ENCODE data around the gene PROM1. TPM values are rescaled to one million over a fixed set of nuclear protein-coding genes. Genes with fewer than 3 reads are reported as not detected.

The PROM1 gene
- total and polyA plus RNA-seq, 2 of the 13 experiments (the other 11 are each of a cell fraction or from before 2014, with no cell fraction given) = 3.9 to 16.4 TPM

DNA sequence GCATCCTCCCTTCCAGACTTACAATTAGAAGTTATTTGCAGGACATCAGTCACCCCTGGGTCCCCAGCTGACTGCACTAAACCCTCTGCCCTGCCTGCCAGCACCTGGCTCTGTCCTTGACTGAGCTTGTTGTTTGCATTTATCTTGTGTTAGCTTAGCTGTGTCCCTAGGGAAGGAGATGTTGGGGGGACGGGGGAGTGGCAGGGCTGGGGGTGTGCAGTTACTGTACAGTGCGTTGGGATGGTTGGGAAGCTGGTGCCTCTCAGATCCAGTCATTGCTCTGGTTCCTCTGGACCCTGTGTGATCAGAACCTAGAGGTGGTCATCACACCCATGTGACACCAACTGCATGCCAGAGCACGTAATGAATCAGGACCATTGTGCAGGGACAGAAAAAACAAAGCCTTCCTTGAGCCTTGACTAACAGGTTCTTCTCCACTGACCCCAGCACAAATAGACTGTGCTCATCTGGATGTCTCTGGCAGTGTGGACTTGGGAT is 32.7 kb upstream of the PROM1 start (continued):
- TF ChIP-seq IKZF5 (CRISPR knock-in tag; IDR thresholded peaks at IDR 0.05) (peak; percentile 61), PAXIP1 (CRISPR knock-in tag; conservative IDR thresholded peaks at IDR 0.05) (peak; percentile 58), SOX5 (CRISPR knock-in tag; IDR thresholded peaks at IDR 0.05; ENCODE audit: borderline replicate concordance) (peak; percentile 28; the same call in 1 of the 2 replicates), MAZ (IDR thresholded peaks at IDR 0.05; ENCODE audit: borderline replicate concordance, low read depth, low read length) (no peak), MAZ (CRISPR knock-in tag; IDR thresholded peaks at IDR 0.05; ENCODE audit: low read depth) (no peak), POGZ (CRISPR knock-in tag; IDR thresholded peaks at IDR 0.05) (peak; percentile 37; the same call in 1 of the 2 replicates), ZIK1 (CRISPR knock-in tag; IDR thresholded peaks at IDR 0.05; ENCODE audit: borderline replicate concordance, low read depth) (no peak), PITX1 (CRISPR knock-in tag; IDR thresholded peaks at IDR 0.05) (0 out of 2 replicates have a peak, but pooled peaks have one; percentile 28), SCMH1 (CRISPR knock-in tag; IDR thresholded peaks at IDR 0.05; ENCODE audit: borderline replicate concordance) (no peak), NR2F1 (CRISPR knock-in tag; IDR thresholded peaks at IDR 0.05) (no peak), NRL (CRISPR knock-in tag; IDR thresholded peaks at IDR 0.05; ENCODE audit: borderline replicate concordance) (no peak), ZMYM3 (CRISPR knock-in tag; IDR thresholded peaks at IDR 0.05) (0 out of 2 replicates have a peak, but pooled peaks have one; percentile 28), ZNF770 (CRISPR knock-in tag; IDR thresholded peaks at IDR 0.05) (no peak), FOXO1 (CRISPR knock-in tag; IDR thresholded peaks at IDR 0.05) (peak; percentile 60; the same call in 1 of the 2 replicates), KDM4B (CRISPR knock-in tag; IDR thresholded peaks at IDR 0.05) (no peak)
- TF ChIP-seq, protein P1, sequence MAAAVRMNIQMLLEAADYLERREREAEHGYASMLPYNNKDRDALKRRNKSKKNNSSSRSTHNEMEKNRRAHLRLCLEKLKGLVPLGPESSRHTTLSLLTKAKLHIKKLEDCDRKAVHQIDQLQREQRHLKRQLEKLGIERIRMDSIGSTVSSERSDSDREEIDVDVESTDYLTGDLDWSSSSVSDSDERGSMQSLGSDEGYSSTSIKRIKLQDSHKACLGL (CRISPR knock-in tag; IDR thresholded peaks at IDR 0.05) = no peak
- TF ChIP-seq, protein P2, sequence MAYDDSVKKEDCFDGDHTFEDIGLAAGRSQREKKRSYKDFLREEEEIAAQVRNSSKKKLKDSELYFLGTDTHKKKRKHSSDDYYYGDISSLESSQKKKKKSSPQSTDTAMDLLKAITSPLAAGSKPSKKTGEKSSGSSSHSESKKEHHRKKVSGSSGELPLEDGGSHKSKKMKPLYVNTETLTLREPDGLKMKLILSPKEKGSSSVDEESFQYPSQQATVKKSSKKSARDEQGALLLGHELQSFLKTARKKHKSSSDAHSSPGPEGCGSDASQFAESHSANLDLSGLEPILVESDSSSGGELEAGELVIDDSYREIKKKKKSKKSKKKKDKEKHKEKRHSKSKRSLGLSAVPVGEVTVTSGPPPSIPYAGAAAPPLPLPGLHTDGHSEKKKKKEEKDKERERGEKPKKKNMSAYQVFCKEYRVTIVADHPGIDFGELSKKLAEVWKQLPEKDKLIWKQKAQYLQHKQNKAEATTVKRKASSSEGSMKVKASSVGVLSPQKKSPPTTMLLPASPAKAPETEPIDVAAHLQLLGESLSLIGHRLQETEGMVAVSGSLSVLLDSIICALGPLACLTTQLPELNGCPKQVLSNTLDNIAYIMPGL (CRISPR knock-in tag; IDR thresholded peaks at IDR 0.05; ENCODE audit: borderline replicate concordance in 1 of 2, low read depth in 1 of 2) = 0 out of 4 replicates have a peak, but pooled peaks of 1 of the 2 experiments have one; percentile 22
- TF ChIP-seq, protein P3, sequence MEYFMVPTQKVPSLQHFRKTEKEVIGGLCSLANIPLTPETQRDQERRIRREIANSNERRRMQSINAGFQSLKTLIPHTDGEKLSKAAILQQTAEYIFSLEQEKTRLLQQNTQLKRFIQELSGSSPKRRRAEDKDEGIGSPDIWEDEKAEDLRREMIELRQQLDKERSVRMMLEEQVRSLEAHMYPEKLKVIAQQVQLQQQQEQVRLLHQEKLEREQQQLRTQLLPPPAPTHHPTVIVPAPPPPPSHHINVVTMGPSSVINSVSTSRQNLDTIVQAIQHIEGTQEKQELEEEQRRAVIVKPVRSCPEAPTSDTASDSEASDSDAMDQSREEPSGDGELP (IDR thresholded peaks at IDR 0.05; ENCODE audit: borderline replicate concordance, low read depth) = peak; percentile 89

Measured in HepG2 (cell line).